Uterus (tissue), 2 donors: Measurements from ENCODE around the gene PTPRH.

Experiments
- CTCF ChIP-seq, 4 experiments: fragments of 200-600 bp in 2 of 4; fragments of 450-650 bp in 2 of 4; sonication (generic) in 2 of 4; IDR thresholded peaks; one replicate each; pipeline ENCODE4 v1.5.1; 2016 to 2019; ENCODE audit warnings: antibody characterized with exemption in 4 of 4, mild to moderate bottlenecking in 2 of 4, moderate library complexity in 1 of 4
- POLR2A ChIP-seq, 2 donors: fragments of 450-650 bp; IDR thresholded peaks; one replicate each; pipeline ENCODE4 v1.6.1; 2016; ENCODE audit warnings: antibody characterized with exemption in 2 of 2, mild to moderate bottlenecking in 1 of 2, moderate library complexity in 1 of 2

GRCh38 chr19:55149078-55150003 lies 60.0 kb downstream of the PTPRH start, which contains the start of gene TNNT1:
- TF ChIP-seq POLR2A (IDR thresholded peaks at IDR 0.05) = no peak
- TF ChIP-seq CTCF (IDR thresholded peaks at IDR 0.05) = no peak
